H9 (cell line): ENCODE measurements around the gene ATG14. TPM values are rescaled to one million over a fixed set of nuclear protein-coding genes. Genes with fewer than 3 reads are reported as not detected.

Source experiments
- DNase-seq: peaks from one replicate; pipeline ENCODE4 v3.0.0-alpha.2; 2017
- H2AFZ ChIP-seq: one replicate; pipeline ENCODE4 v1.6.1; 2013; ENCODE audit warnings: mild to moderate bottlenecking, low read length, control low read depth, moderate library complexity
- H2AK5ac ChIP-seq: 2 replicates; pipeline ENCODE4 v1.6.1; 2013; ENCODE audit warnings: low read length, control low read depth, mixed read lengths; ENCODE audit not compliant: insufficient read length
- H2BK120ac ChIP-seq: one replicate; pipeline ENCODE4 v1.6.1; 2013; ENCODE audit warnings: low read depth, mild to moderate bottlenecking, low read length, control low read depth, inconsistent platforms; ENCODE audit not compliant: poor library complexity, severe bottlenecking
- H2BK12ac ChIP-seq: 2 replicates; pipeline ENCODE4 v1.6.1; 2013; ENCODE audit warnings: low read length, control low read depth, mixed read lengths, low read depth; ENCODE audit not compliant: insufficient read length
- H2BK15ac ChIP-seq: 2 replicates; pipeline ENCODE4 v1.6.1; 2013; ENCODE audit warnings: low read depth, low read length, control low read depth
- H2BK20ac ChIP-seq: one replicate; pipeline ENCODE4 v1.6.1; 2013; ENCODE audit warnings: low read depth, mild to moderate bottlenecking, low read length, control low read depth, inconsistent platforms; ENCODE audit not compliant: poor library complexity, severe bottlenecking
- H2BK5ac ChIP-seq: 2 replicates; pipeline ENCODE4 v1.6.1; 2013; ENCODE audit warnings: low read length, control low read depth, mixed read lengths; ENCODE audit not compliant: insufficient read length
- H3K14ac ChIP-seq: 2 replicates; pipeline ENCODE4 v1.6.1; 2013; ENCODE audit warnings: low read length, control low read depth; ENCODE audit not compliant: insufficient read depth
- H3K18ac ChIP-seq: 2 replicates; pipeline ENCODE4 v1.6.1; 2013; ENCODE audit warnings: low read depth, mild to moderate bottlenecking, mixed read lengths, low read length, control low read depth; ENCODE audit not compliant: insufficient read length
- H3K23ac ChIP-seq: 2 replicates; pipeline ENCODE4 v1.6.1; 2013; ENCODE audit warnings: low read length, control low read depth, mixed read lengths, low read depth; ENCODE audit not compliant: insufficient read length
- H3K23me2 ChIP-seq: 2 replicates; pipeline ENCODE4 v1.6.1; 2013; ENCODE audit warnings: low read depth, mild to moderate bottlenecking, mixed read lengths, low read length, control low read depth; ENCODE audit not compliant: insufficient read length, poor library complexity, severe bottlenecking
- H3K27ac ChIP-seq: 2 replicates; pipeline ENCODE4 v1.5.1; 2013; ENCODE audit warnings: low read length, control low read depth, mixed read lengths, low read depth; ENCODE audit not compliant: insufficient read length
- H3K27me3 ChIP-seq: 2 replicates; pipeline ENCODE4 v1.6.1; 2013; ENCODE audit warnings: low read length, control low read depth, inconsistent platforms; ENCODE audit not compliant: insufficient read depth
- H3K4ac ChIP-seq: 2 replicates; pipeline ENCODE4 v1.6.1; 2013; ENCODE audit warnings: low read depth, mild to moderate bottlenecking, control low read depth, inconsistent platforms, low read length, moderate library complexity
- H3K4me1 ChIP-seq: 2 replicates; pipeline ENCODE4 v1.6.1; 2013; ENCODE audit warnings: low read length, control low read depth, inconsistent platforms; ENCODE audit not compliant: insufficient read depth
- H3K4me2 ChIP-seq: 2 replicates; pipeline ENCODE4 v1.6.1; 2013; ENCODE audit warnings: low read length, control low read depth, mixed read lengths; ENCODE audit not compliant: insufficient read length, insufficient read depth
- H3K56ac ChIP-seq: 2 replicates; pipeline ENCODE4 v1.6.1; 2013; ENCODE audit warnings: low read depth, mild to moderate bottlenecking, mixed read lengths, low read length, control low read depth; ENCODE audit not compliant: insufficient read length
- H3K79me1 ChIP-seq: 2 replicates; pipeline ENCODE4 v1.6.1; 2013; ENCODE audit warnings: low read depth, mild to moderate bottlenecking, moderate library complexity, low read length, control low read depth, inconsistent platforms; ENCODE audit not compliant: insufficient read depth, poor library complexity, severe bottlenecking
- H3K79me2 ChIP-seq: 2 replicates; pipeline ENCODE4 v1.6.1; 2013; ENCODE audit warnings: low read length, control low read depth, inconsistent platforms; ENCODE audit not compliant: insufficient read depth
- H3K9ac ChIP-seq: 2 replicates; pipeline ENCODE4 v1.6.1; 2013; ENCODE audit warnings: low read length, control low read depth, mixed read lengths; ENCODE audit not compliant: insufficient read length; ENCODE audit errors: extremely low read depth
- H3K9me3 ChIP-seq: one replicate; pipeline ENCODE4 v1.6.1; 2013; ENCODE audit warnings: low read depth, low read length, inconsistent platforms; ENCODE audit not compliant: control insufficient read depth
- H3T11ph ChIP-seq: one replicate; pipeline ENCODE4 v1.6.1; 2013; ENCODE audit warnings: mild to moderate bottlenecking, low read length, control low read depth, inconsistent platforms
- H4K20me1 ChIP-seq: one replicate; pipeline ENCODE4 v1.6.1; 2013; ENCODE audit not compliant: control insufficient read depth, insufficient read length, insufficient read depth
- H4K5ac ChIP-seq: 2 replicates; pipeline ENCODE4 v1.6.1; 2013; ENCODE audit warnings: low read depth, mild to moderate bottlenecking, mixed read lengths, low read length, control low read depth; ENCODE audit not compliant: insufficient read length
- H4K8ac ChIP-seq: replicated peaks from 2 replicates; pipeline ENCODE4 v1.6.1; 2013; ENCODE audit warnings: low read length, control low read depth, mixed read lengths, low read depth; ENCODE audit not compliant: insufficient read length
- H4K91ac ChIP-seq: 2 replicates; pipeline ENCODE4 v1.6.1; 2013; ENCODE audit warnings: low read depth, mild to moderate bottlenecking, moderate library complexity, mixed read lengths, low read length, control low read depth; ENCODE audit not compliant: insufficient read length
- H3K27ac Mint-ChIP-seq, 3 experiments: 2 replicates in 2 of 3; 3 replicates in 1 of 3; pipeline ENCODE4 v1.8.0; 2020 to 2021; ENCODE audit warnings: mixed read lengths in 3 of 3, mild to moderate bottlenecking in 1 of 3, moderate library complexity in 1 of 3
- H3K27me3 Mint-ChIP-seq: 2 replicates; pipeline ENCODE4 v1.8.0; 2021; ENCODE audit warnings: low read depth, mild to moderate bottlenecking, moderate library complexity, mixed read lengths
- H3K36me3 Mint-ChIP-seq, 3 experiments: 2 replicates in 2 of 3; 3 replicates in 1 of 3; pipeline ENCODE4 v1.8.0; 2020 to 2021; ENCODE audit warnings: low read depth in 3 of 3, mixed read lengths in 3 of 3; ENCODE audit not compliant: insufficient read depth in 1 of 3
- H3K4me1 Mint-ChIP-seq, 2 experiments: 2 replicates each; pipeline ENCODE4 v1.8.0; 2020; ENCODE audit warnings: mixed read lengths in 2 of 2
- H3K4me3 Mint-ChIP-seq, 2 experiments: 2 replicates in 1 of 2; 3 replicates in 1 of 2; pipeline ENCODE4 v1.8.0; 2020 to 2021; ENCODE audit warnings: mild to moderate bottlenecking in 2 of 2, mixed read lengths in 2 of 2, moderate library complexity in 1 of 2
- H3K9me3 Mint-ChIP-seq, 2 experiments: 2 replicates in 1 of 2; 3 replicates in 1 of 2; pipeline ENCODE4 v1.8.0; 2020; ENCODE audit warnings: mild to moderate bottlenecking in 2 of 2, mixed read lengths in 2 of 2, moderate library complexity in 1 of 2
- CTCF ChIP-seq: fragments of 200-600 bp; sonication (generic); conservative IDR thresholded peaks from 3 replicates; pipeline ENCODE4 v1.8.0; 2021; ENCODE audit warnings: antibody characterized with exemption, mild to moderate bottlenecking
- WGBS: extraction: QIAGEN DNeasy Blood & Tissue Kit; methylation state at CpG from one replicate; pipeline ENCODE4 v1.1.7; 2013; ENCODE audit warnings: missing lambda C conversion rate, low lambda C conversion rate, mixed read lengths; ENCODE audit not compliant: insufficient read length; ENCODE audit errors: extremely low coverage; 5-methylcytosine and 5-hydroxymethylcytosine counted together
- total RNA-seq: library from RNA; stranded (reverse); gene quantifications from 2 replicates; pipeline ENCODE4 v1.2.1, GENCODE V29; 2021

ATG14 gene
- total RNA-seq, 1 experiment from 2014 or later = 13.6 TPM

DNA sequence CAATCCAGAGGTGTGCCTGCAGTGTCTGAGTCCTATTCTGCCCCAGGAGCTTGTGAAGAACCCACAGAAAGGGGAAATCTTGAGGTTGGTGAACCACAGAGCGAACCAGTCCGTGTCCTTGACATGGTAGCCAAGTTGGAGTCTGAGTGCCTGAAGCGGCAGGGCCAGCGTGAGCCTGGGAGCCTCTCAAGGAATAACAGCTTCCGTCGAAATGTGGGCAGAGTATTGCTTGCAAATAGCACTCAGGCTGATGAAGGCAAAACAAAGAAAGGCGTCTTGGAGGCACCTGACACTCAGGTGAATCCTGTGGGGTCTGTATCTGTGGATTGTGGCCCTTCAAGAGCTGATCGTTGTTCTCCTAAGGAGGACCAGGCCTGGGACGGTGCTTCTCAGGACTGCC, 60.5 kb downstream of the ATG14 start:
- no CpG with 5 or more reads among the region's 9 CpGs for WGBS
- DNase-seq = no peak
- H3K4me1 Mint-ChIP-seq = peaks cover 2 to 15% of the 10 kb centered on the region in 2 experiments; a peak in 3 of 4 replicates

More for the DNA sequence above, 60.5 kb downstream of the ATG14 start:
- Histone ChIP-seq H2AFZ (no peak overlapping the region), H3K9me3 (no peaks in the 10 kb centered on the region), H4K91ac (no peak overlapping the region), H4K8ac (no peak overlapping the region), H3K18ac (no peak overlapping the region), H2BK120ac (no peak overlapping the region), H3K27me3 (no peaks in the 10 kb centered on the region), H3K79me1 (no peaks in the 10 kb centered on the region), H4K5ac (no peak overlapping the region), H2BK20ac (no peak overlapping the region), H3K27ac (no peak overlapping the region), H3K23me2 (no peaks in the 10 kb centered on the region), H3K4ac (no peak overlapping the region), H2BK5ac (no peak overlapping the region), H2BK15ac (no peak overlapping the region), H2AK5ac (no peak overlapping the region), H2BK12ac (no peak overlapping the region), H3K4me1 (no peaks in the 10 kb centered on the region), H3T11ph (no peak overlapping the region), H3K4me2 (no peak overlapping the region), H3K79me2 (no peaks in the 10 kb centered on the region), H3K23ac (no peak overlapping the region), H3K9ac (no peak overlapping the region), H3K14ac (no peak overlapping the region), H4K20me1 (no peaks in the 10 kb centered on the region), H3K56ac (no peak overlapping the region)
- H3K36me3 Mint-ChIP-seq = peaks cover 0 to 16% (median 14%) of the 10 kb centered on the region in 3 experiments; a peak in 4 of 7 replicates
- H3K9me3 Mint-ChIP-seq = no peaks in the 10 kb centered on the region
- no peaks in the 10 kb centered on the region for H3K27me3 Mint-ChIP-seq
- no peak overlapping the region; a peak in 1 of 5 replicates for H3K4me3 Mint-ChIP-seq
- peak overlapping the region in 1 of 3 experiments; percentile 65; a peak in 1 of 7 replicates for H3K27ac Mint-ChIP-seq
- TF ChIP-seq CTCF = no peak
